ENCODE data around the gene PTGIS.

The PTGIS gene

DNA sequence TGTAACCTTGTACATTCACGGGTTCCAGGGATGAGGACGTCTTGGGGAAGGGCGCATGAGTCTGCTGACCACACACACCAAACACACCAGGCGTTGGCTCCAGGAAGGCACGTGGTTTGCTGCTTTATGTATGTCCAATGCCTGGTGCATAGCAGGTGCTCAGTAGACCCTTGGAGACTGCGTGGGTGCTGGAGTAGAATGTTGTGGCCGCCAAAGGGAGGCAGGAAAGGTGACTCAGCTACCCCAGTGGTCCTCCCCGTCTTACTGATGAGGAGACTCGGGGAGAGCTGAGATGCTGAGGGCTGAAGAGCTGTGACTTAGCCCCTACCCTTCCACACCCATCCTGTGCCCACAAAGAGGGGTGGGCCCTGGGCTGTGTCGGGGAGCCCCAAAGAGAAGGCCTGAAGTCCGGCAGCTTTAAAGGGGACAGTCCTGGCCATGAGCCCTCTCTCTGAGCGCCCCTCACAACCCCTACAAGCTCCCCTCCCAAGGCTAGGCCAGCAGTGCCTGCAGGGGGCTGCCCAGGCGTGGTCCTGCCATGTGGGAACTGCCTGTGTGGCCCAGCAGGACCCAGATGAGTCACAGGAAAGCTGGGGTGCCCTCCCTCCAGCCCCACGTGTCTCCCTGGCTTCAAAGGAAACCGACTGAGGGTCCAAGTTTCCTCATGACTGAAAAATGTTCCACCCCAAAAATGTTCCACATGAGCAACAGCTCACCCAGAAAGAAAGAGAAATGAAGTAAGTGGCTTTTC, 28.0 kb upstream of the PTGIS start:
- DNase-seq (ENCODE audit: low read depth in 2 of 2): peak; percentile 84 to 91

- no peak for DNase-seq (ENCODE audit: low read depth in 2 of 2)
Observed at GRCh38 chr20:49595346-49595745, 27.4 kb upstream of the PTGIS start.

DNA sequence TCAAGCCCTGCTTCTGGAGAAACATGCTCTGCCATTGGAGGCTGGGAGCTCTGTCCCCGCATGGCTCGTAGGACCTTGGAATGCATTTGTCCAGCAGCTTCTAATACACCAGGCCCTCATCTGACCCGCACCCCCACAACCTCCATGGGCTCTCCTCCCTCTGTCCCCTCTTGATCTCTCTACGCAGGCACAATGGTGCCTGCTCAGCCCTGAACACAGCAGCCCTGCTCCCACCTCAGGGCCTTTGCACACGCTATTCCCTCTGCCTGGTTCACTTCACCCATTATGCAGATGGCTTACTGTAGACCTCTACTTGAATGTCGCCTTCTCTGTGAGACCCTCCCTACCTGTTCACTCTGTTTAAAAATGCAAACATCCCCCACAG, 27.0 kb upstream of the PTGIS start:
- DNase-seq (ENCODE audit: low read depth in 2 of 2): no peak

GRCh38 chr20:49594143-49594930, 26.4 kb upstream of the PTGIS start:
- peak; percentile 72 to 80 for DNase-seq (ENCODE audit: low read depth in 2 of 2)

- DNase-seq (ENCODE audit: low read depth in 2 of 2): no peak
Observed at GRCh38 chr20:49593466-49594142, 25.7 kb upstream of the PTGIS start.

DNA sequence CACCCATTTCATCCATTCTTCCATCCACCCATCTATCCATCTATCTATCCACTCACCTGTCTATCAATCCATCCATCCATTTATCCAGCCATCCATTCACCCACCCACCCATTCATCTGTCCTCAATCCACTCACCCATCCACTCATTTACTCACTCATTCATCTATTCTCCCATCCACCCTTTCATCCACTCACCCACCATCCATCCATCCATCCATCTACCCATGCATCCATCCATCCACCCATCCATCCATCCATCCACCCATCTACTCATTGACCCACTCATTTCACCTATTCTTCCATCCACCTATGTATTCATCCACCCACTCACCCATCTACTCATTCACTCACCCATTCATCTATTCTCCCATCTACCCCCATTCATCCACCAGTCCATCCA, 24.2 kb upstream of the PTGIS start:
- no peak for DNase-seq (ENCODE audit: low read depth in 2 of 2)

DNA sequence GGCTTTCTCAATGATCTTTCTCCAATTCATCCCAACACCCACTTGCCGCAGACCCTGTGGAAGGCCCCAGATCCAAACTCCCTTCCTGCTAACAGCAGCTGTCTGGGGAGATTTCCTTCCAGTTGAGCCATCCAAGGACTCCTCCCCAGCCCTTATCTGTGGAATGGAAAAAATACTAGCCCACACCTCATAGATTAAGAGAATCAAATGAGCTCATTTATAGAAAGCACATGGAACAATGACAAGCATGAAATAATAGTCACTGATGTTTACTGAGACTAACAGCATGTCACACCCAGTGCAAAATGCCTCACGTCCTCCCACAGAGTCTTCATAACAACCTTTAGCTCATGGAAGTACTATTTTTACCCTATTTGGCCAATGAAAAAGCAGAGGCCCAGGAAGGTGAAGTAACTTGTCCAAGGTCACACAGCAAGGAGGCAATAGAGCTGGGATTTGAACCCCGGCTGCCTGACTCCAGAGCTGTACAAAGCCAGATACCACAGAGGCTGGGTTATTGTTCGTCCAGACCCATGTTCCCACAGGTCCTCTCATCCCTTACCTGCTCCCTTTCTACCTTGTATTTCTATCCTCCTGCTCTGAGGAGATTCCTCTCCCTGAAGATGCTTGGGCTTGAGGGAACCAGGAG, 23.4 kb upstream of the PTGIS start:
- DNase-seq (ENCODE audit: low read depth in 2 of 2): no peak

DNA sequence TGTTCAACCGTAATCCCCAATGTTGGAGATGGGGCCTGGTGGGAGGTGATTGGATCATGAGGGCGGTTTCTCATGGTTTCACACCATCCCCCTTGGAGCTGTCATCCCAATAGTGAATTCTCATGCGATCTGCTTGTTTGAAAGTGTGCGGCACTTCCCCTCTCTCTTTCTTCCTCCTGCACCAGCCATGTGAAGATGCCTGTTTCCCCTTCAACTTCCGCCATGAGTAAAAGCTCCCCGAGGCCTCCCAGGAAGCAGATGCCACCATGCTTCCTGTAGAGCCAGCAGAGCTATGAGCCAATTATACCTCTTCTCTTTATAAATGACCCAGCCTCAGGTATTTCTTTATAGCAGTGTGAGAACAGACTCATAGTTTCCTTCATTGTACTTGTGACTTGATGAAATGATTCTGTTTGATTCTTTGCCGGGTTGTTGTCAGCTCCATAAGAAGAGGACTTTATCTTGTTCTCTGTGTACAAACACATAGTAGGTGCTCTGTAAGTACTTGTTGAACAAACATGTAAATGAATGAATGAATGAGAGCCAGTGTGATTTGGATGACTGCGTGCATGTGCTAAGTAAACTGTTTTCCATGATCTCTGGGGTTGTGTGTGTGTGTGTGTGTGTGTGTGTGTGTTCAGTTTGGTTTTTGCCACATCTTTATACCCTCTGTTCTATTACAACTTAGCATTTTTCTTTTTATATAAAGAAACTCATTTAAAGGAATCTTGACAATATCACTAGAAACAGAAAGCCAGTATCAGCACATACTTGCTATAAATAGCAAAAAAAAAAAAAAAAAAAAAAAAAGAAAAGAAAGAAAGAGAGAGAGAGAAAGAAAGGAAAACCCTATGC, 22.5 kb upstream of the PTGIS start:
- DNase-seq (ENCODE audit: low read depth in 2 of 2): no peak

DNA sequence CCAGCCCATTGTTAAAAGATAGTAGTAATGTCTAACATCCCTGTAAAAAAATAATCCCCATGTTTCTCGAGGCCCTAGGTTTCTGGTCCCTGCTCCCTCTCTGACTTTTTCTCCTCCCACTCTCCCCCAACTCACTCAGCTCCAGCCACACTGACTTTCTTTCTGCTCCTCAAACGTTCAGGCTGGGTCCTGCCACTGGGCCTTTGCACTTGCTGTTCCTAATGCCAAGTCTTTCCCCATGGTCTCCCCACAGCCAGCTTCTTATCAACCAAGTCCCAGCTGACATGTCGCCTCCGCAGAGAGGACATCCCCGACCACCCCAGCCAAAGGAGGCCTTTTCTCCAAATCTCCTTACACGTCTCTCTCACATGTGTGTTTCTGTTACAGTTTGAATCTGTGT, 21.8 kb upstream of the PTGIS start:
- DNase-seq (ENCODE audit: low read depth in 2 of 2): no peak

DNA sequence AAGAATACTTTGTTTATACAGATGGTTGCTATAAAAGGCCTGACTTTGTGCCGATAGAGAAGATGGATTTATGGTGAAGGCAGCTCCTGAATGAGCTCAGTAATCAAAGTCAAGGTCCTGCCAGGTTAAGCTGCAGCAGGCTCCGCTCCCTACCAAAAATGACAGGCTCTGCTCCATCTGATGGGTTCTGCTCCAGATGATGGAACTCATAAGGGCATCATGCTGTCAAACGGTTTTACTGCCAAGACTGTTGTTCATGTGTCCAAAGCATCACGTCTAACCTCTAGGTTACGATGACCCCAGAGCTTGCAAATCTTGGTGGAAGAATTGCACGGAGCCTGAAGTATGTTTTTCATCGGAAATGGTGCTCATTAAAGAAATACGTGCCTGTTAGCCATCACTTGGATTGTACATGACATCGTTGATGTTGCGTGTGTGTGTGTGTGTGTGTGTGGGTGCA, 19.2 kb upstream of the PTGIS start:
- DNase-seq (ENCODE audit: low read depth in 2 of 2): no peak

DNA sequence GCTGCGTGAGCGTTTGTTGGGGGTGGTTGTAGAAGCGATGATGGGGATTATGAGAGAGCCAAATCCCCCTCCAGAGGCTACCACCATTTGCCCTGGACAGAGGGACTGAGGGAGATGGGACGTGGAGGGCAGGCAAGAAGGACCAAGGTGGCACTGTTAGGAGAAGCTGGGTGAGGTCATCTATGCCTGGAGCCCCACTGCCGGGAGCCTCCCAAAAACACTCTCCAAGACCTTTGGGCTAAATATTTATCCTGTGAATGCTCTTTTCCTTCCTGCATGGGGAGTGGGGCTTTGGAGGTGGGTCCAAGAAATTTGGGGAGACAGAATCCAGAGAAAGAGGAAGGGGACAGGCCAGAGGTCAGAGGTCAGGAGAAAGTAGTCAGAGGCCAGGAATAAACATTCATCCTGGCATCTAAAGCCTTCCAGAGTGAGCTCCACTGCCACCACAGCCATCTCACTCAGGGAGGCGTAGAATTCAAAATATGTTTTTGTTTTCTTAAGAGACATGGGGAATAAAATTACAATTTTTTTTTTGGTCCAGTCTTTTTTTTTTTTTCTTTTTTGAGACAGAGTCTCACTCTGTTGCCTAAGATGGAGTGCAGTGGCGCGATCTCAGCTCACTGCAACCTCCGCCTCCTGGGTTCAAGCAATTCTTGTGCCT, 17.8 kb upstream of the PTGIS start:
- DNase-seq (ENCODE audit: low read depth in 2 of 2): no peak

DNA sequence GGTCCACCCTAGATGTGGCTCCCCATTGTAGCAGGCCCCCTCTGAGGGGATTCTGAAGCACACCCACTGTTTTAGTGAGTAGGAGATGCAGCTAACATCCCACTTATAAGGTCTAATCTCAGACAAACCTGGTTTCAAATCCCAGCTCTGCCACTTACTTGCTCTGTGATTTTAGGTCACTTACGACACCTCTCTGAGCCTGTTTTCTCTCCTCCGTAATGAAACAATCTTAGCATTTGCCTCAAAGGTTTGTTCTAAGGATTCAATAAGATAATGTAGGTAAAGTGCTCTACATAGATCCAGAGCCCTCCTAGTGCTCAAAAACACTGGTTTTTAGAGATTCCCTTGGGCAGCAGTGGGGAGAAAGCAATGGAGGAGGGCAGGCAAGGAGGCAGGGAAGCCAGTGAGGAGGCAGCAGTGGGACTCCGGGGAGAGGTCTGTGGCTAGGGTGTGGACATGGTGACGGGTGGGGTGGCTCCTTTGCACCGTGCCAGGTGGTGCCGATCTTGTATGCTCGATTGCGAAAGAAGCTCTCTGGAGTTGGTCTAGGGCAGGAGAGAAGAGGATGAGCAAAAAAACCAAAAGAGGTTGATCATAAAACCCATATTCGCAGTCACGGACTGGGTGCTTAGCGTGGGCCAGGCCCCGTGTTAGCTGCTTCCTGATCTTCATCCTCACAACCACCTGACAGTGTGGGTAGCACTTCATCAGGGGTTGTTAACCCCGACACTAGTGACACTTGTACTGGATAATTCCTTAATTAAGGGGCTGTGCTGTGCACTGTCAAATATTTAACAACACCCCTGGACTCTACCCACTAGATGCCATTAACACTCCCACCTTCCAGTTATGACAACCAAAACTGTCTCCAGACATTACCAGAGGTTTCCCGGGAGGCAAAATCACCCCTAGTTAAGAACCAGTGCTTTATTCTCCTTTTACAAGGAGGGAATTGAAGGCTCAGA, 16.8 kb upstream of the PTGIS start:
- no peak for DNase-seq (ENCODE audit: low read depth in 2 of 2)

- no peak for DNase-seq (ENCODE audit: low read depth in 2 of 2)
Observed at GRCh38 chr20:49583669-49584417, 15.9 kb upstream of the PTGIS start.

- no peak for DNase-seq (ENCODE audit: low read depth in 2 of 2)
Observed at GRCh38 chr20:49583343-49583668, 15.4 kb upstream of the PTGIS start.

GRCh38 chr20:49582413-49583334, 14.7 kb upstream of the PTGIS start:
- DNase-seq (ENCODE audit: low read depth in 2 of 2): no peak

GRCh38 chr20:49581482-49581881, 13.5 kb upstream of the PTGIS start:
- no peak for DNase-seq (ENCODE audit: low read depth in 2 of 2)

GRCh38 chr20:49580813-49581174, 12.9 kb upstream of the PTGIS start:
- DNase-seq (ENCODE audit: low read depth in 2 of 2): no peak
